Thoracic aorta (tissue), 2 donors: Measurements from ENCODE around the gene NPAS3. TPM values are rescaled to one million over a fixed set of nuclear protein-coding genes. Genes with fewer than 3 reads are reported as not detected.

Source experiments
- ATAC-seq: fragments of 150-250 bp; one replicate; pipeline ENCODE4 v1.8.0; 2017; ENCODE audit warnings: low read depth; ENCODE audit not compliant: insufficient number of reproducible peaks, low FRiP score
- DNase-seq: peaks from one replicate; pipeline ENCODE4 v3.0.0-alpha.2; 2020; ENCODE audit warnings: low spot score
- H3K27ac ChIP-seq, 2 donors: fragments of 200-600 bp; sonication (generic); 1 replicate in 1 of 2; 2 replicates in 1 of 2; pipeline ENCODE4 v1.5.1; 2016; ENCODE audit warnings: mild to moderate bottlenecking in 2 of 2, moderate library complexity in 2 of 2
- H3K27me3 ChIP-seq: fragments of 200-600 bp; sonication (generic); replicated peaks from 2 replicates; pipeline ENCODE4 v1.6.0; 2016; ENCODE audit warnings: mild to moderate bottlenecking; ENCODE audit not compliant: insufficient read depth
- H3K36me3 ChIP-seq: fragments of 200-600 bp; sonication (generic); one replicate; pipeline ENCODE4 v1.5.1; 2016
- H3K4me1 ChIP-seq, 2 donors: fragments of 200-600 bp; sonication (generic); 1 replicate in 1 of 2; 2 replicates in 1 of 2; pipeline versions ENCODE4 v1.5.1 to v1.6.0; 2016; ENCODE audit warnings: low read depth in 2 of 2, mild to moderate bottlenecking in 1 of 2; ENCODE audit not compliant: control insufficient read depth in 1 of 2
- H3K4me3 ChIP-seq: fragments of 200-600 bp; sonication (generic); 2 replicates; pipeline ENCODE4 v1.5.1; 2016; ENCODE audit warnings: mild to moderate bottlenecking
- H3K9me3 ChIP-seq: fragments of 200-600 bp; sonication (generic); 2 replicates; pipeline ENCODE4 v1.5.1; 2016
- CTCF ChIP-seq: fragments of 200-600 bp; sonication (generic); IDR thresholded peaks from one replicate; pipeline ENCODE4 v1.5.1; 2019; ENCODE audit warnings: antibody characterized with exemption
- total RNA-seq, 2 donors: library from RNA; depleted of rRNA; stranded (reverse); fragments of >200 nt; gene quantifications; one replicate each; pipeline versions ENCODE4 v1.1.0 to v1.2.3, GENCODE V29; 2016

The NPAS3 gene
- total RNA-seq, 2 donors from 2014 or later, result 1.1 TPM; not detected in 1

- Histone ChIP-seq H3K4me1 (no peaks in the 10 kb centered on the region), H3K27ac (no peak overlapping the region), H3K27me3 (no peaks in the 10 kb centered on the region), H3K36me3 (no peaks in the 10 kb centered on the region), H3K4me3 (no peak overlapping the region), H3K9me3 (no peaks in the 10 kb centered on the region)
- DNase-seq, result no peak
- no peak for ATAC-seq
- TF ChIP-seq CTCF, result no peak
Observed at GRCh38 chr14:33412450-33412849, 473.8 kb downstream of the NPAS3 start.

DNA sequence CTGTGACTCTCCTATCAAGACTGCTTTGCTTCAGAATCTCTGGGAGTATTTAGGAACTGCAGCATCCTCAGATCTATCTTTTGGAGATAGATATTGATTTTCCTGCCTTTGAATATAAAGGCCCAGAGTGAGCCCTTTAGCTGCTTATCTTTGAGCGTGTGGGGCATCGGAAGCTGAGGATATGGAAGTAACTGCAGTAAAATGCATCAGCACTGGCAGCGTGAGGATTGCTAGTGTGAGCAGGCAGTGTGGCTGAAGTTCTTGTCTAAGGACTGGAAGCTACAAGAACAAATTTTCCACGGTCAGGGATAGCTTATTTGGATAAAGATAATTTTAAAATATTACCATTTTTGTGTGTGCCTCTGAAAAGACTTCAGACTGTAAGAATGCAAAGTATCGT lies 474.7 kb downstream of the NPAS3 start:
- H3K9me3 ChIP-seq, result no peaks in the 10 kb centered on the region
- no peaks in the 10 kb centered on the region for H3K4me1 ChIP-seq
- H3K36me3 ChIP-seq, result no peaks in the 10 kb centered on the region
- no peak overlapping the region for H3K4me3 ChIP-seq
- no peaks in the 10 kb centered on the region for H3K27me3 ChIP-seq
- DNase-seq (no peak), ATAC-seq (no peak)
- TF ChIP-seq CTCF, result no peak
- H3K27ac ChIP-seq, result no peak overlapping the region

- Histone ChIP-seq H3K4me3 (peak overlapping the region; percentile 26), H3K36me3 (no peaks in the 10 kb centered on the region), H3K9me3 (no peaks in the 10 kb centered on the region), H3K27me3 (no peaks in the 10 kb centered on the region), H3K4me1 (no peaks in the 10 kb centered on the region), H3K27ac (no peak overlapping the region)
- no peak for ATAC-seq
- TF ChIP-seq CTCF, result no peak
- no peak for DNase-seq
Observed at GRCh38 chr14:33414041-33414440, 475.4 kb downstream of the NPAS3 start.

DNA sequence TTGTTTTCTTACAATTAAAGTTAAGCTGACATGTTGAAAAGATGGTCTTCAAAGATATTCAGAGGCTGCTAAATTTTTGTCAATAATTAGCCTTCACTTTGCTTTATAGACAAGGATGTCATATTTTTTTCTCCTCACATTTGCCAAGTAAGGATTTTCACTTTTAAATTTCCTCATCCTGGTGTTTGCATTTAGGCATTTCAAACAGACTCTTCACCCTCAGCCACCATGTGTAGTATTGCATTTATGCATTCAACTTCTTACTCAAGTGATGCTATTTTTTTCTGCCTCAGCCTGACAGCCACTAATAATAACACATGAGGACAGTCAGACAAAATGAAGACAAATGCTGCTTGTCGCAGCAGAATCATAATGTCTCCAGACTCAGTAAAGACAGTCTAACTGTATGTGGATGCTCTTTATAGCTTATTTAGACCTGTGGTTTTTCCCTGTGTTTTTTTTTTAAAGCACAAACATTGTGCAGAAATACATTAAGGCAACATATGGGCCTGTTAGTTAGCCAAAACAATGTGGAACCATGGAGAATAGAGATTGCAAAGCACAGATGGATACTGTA lies 481.5 kb downstream of the NPAS3 start:
- Histone ChIP-seq H3K9me3 (no peaks in the 10 kb centered on the region), H3K27me3 (no peaks in the 10 kb centered on the region), H3K4me1 (no peaks in the 10 kb centered on the region), H3K36me3 (no peaks in the 10 kb centered on the region), H3K4me3 (no peak overlapping the region), H3K27ac (no peak overlapping the region)
- ATAC-seq, result no peak
- no peak for TF ChIP-seq CTCF
- no peak for DNase-seq

- no peak for TF ChIP-seq CTCF
- Histone ChIP-seq H3K36me3 (no peaks in the 10 kb centered on the region), H3K4me1 (no peaks in the 10 kb centered on the region), H3K27ac (no peak overlapping the region), H3K9me3 (no peaks in the 10 kb centered on the region), H3K4me3 (no peak overlapping the region), H3K27me3 (no peaks in the 10 kb centered on the region)
- no peak for DNase-seq
- ATAC-seq, result no peak
Observed at GRCh38 chr14:33430414-33431035, 491.8 kb downstream of the NPAS3 start.
